ENCODE measurements around the gene NEMF.

GRCh38 chr14:49796025-49796424 is 56.6 kb downstream of the NEMF start:
- TF ChIP-seq CTCF (IDR thresholded peaks at IDR 0.05) (no peak), IRF2 (CRISPR knock-in tag; IDR thresholded peaks at IDR 0.05; ENCODE audit: borderline replicate concordance, low read depth) (no peak), HMGXB4 (CRISPR knock-in tag; IDR thresholded peaks at IDR 0.05) (no peak), NFE2L1 (CRISPR knock-in tag; IDR thresholded peaks at IDR 0.05) (no peak), ZNF232 (CRISPR knock-in tag; IDR thresholded peaks at IDR 0.05) (no peak), USF2 (CRISPR knock-in tag; IDR thresholded peaks at IDR 0.05) (no peak), ZNF512 (CRISPR knock-in tag; IDR thresholded peaks at IDR 0.05; ENCODE audit: borderline replicate concordance) (no peak), NFYB (CRISPR knock-in tag; conservative IDR thresholded peaks at IDR 0.05; ENCODE audit: low read depth) (no peak), JUN (CRISPR knock-in tag; IDR thresholded peaks at IDR 0.05) (no peak), TCF7 (CRISPR knock-in tag; IDR thresholded peaks at IDR 0.05; ENCODE audit: low read depth) (no peak), SP1 (CRISPR knock-in tag; conservative IDR thresholded peaks at IDR 0.05) (no peak), PREB (CRISPR knock-in tag; IDR thresholded peaks at IDR 0.05; ENCODE audit: borderline replicate concordance) (no peak), OVOL2 (CRISPR knock-in tag; IDR thresholded peaks at IDR 0.05; ENCODE audit: borderline replicate concordance) (no peak)
